HepG2 (cell line): Measurements from ENCODE around the gene CEBPA. TPM values are rescaled to one million over a fixed set of nuclear protein-coding genes. Genes with fewer than 3 reads are reported as not detected.
A peak's percentile ranks its signal among the peaks of the same experiment; 100 is the strongest.

Experiments used
- ATAC-seq: fragments of 200-7000 bp; cut with Tn5 transposase; 3 replicates; pipeline ENCODE4 v1.9.1; 2020; ENCODE audit warnings: mild to moderate bottlenecking, moderate library complexity
- BruUV-seq: library from RNA; stranded (reverse); fragments of 400-500 nt; replicated peaks from 2 replicates; lab custom pipeline; 2021; lab: Mats Ljungman, UMichigan
- CTCF ChIA-PET: fragments of 300-600 bp; formaldehyde crosslinking; extraction: SDS; loops from one replicate; lab custom pipeline; 2021; ENCODE audit warnings: low total read pairs, inconsistent platforms, low intra/inter-chr PET ratio; lab: Yijun Ruan, JAX
- POLR2A ChIA-PET: fragments of 350-600 bp; sonication (Branson Sonifier 250); formaldehyde crosslinking; loops from one replicate; lab custom pipeline; 2020; ENCODE audit warnings: antibody characterized with exemption, inconsistent platforms; lab: Yijun Ruan, JAX
- DNase-seq: peaks from one replicate; pipeline ENCODE4 v3.0.0-alpha.2; 2015; ENCODE audit warnings: low spot score
- FAIRE-seq: peaks from 3 replicates; lab custom pipeline; 2011; peaks lifted over from hg19 to GRCh38; lab: Jason Lieb, UNC
- H2AFZ ChIP-seq: one replicate; pipeline ENCODE4 v1.6.1; 2011; ENCODE audit warnings: low read length, inconsistent platforms
- H3K27ac ChIP-seq: fragments of 300-600 bp; 3 replicates; pipeline ENCODE4 v1.8.0; 2011; ENCODE audit warnings: mixed run types, mild to moderate bottlenecking, mixed read lengths, low read length, inconsistent platforms; ENCODE audit not compliant: insufficient read depth; ENCODE audit errors: extremely low read length
- H3K27me3 ChIP-seq, 2 experiments: fragments of 200-600 bp in 1 of 2; 2 replicates in 1 of 2; 3 replicates in 1 of 2; pipeline versions ENCODE4 v1.6.0 to v1.8.0; 2011; ENCODE audit warnings: low read length in 2 of 2, mild to moderate bottlenecking in 2 of 2, moderate library complexity in 2 of 2, inconsistent platforms in 1 of 2; ENCODE audit not compliant: insufficient read depth in 2 of 2, control insufficient read depth in 1 of 2
- H3K36me3 ChIP-seq, 2 experiments: fragments of 200-600 bp in 1 of 2; replicated peaks in 1 of 2; 2 replicates in 1 of 2; 3 replicates in 1 of 2; pipeline versions ENCODE4 v1.5.1 to v1.8.0; 2011; ENCODE audit warnings: low read length in 2 of 2, inconsistent platforms in 1 of 2; ENCODE audit not compliant: insufficient read depth in 2 of 2, control insufficient read depth in 1 of 2
- H3K4me1 ChIP-seq: 2 replicates; pipeline ENCODE4 v1.5.1; 2012; ENCODE audit warnings: low read length, inconsistent platforms; ENCODE audit not compliant: insufficient read depth
- H3K4me2 ChIP-seq: 2 replicates; pipeline ENCODE4 v1.6.0; 2011; ENCODE audit warnings: low read depth, low read length, inconsistent platforms
- H3K4me3 ChIP-seq, 3 experiments: fragments of 200-600 bp in 1 of 3; sonication (generic), shearing (Covaris generic) in 1 of 3; replicated peaks in 1 of 3; 2 replicates each; pipeline ENCODE4 v1.5.1; 2011 to 2016; ENCODE audit warnings: low read length in 3 of 3, inconsistent platforms in 2 of 3, low read depth in 2 of 3, mild to moderate bottlenecking in 2 of 3, control low read depth in 1 of 3, mixed read lengths in 1 of 3; ENCODE audit not compliant: insufficient read depth in 1 of 3
- H3K79me2 ChIP-seq: one replicate; pipeline ENCODE4 v1.6.1; 2011; ENCODE audit warnings: low read length, inconsistent platforms; ENCODE audit not compliant: insufficient read depth
- H3K9ac ChIP-seq: 2 replicates; pipeline ENCODE4 v1.6.0; 2011; ENCODE audit warnings: mild to moderate bottlenecking, low read depth, low read length, inconsistent platforms; ENCODE audit not compliant: insufficient read depth
- H3K9me3 ChIP-seq: 2 replicates; pipeline ENCODE4 v1.5.1; 2012; ENCODE audit warnings: mild to moderate bottlenecking, low read length
- H4K20me1 ChIP-seq: 2 replicates; pipeline ENCODE4 v1.6.0; 2011; ENCODE audit warnings: inconsistent platforms, mild to moderate bottlenecking, low read length, moderate library complexity; ENCODE audit not compliant: insufficient read depth
- ATF7-NPFF ChIP-seq: sonication (generic); formaldehyde crosslinking; IDR thresholded peaks from 2 replicates; pipeline ENCODE4 v1.8.1; 2023; ENCODE audit warnings: mild to moderate bottlenecking, low read depth, missing genetic modification reagents, moderate library complexity
- BCL6 ChIP-seq: IDR thresholded peaks from 2 replicates; pipeline ENCODE4 v1.6.1; 2016; ENCODE audit warnings: missing genetic modification reagents, missing compliant biosample characterization
- BRF2 ChIP-seq: sonication (generic); formaldehyde crosslinking; IDR thresholded peaks from 2 replicates; pipeline ENCODE4 v1.8.1; 2022; ENCODE audit warnings: mild to moderate bottlenecking, missing genetic modification reagents
- ELF3 ChIP-seq: IDR thresholded peaks from 2 replicates; pipeline ENCODE4 v1.6.1; 2016; ENCODE audit warnings: missing genetic modification reagents, missing compliant biosample characterization
- MBNL3 ChIP-seq: fragments of 250-450 bp; sonication (Bioruptor Pico); conservative IDR thresholded peaks from 2 replicates; pipeline ENCODE4 v1.8.0; 2022; ENCODE audit warnings: mild to moderate bottlenecking, inconsistent platforms
- MYC ChIP-seq: sonication (generic); formaldehyde crosslinking; IDR thresholded peaks from 2 replicates; pipeline ENCODE4 v1.9.0; 2021; ENCODE audit warnings: missing genetic modification reagents, borderline replicate concordance
- PHB2 ChIP-seq: fragments of 450-650 bp; IDR thresholded peaks from 2 replicates; pipeline ENCODE4 v1.6.1; 2018; ENCODE audit not compliant: partially characterized antibody
- RBFOX2 ChIP-seq: fragments of 200-400 bp; formaldehyde crosslinking; IDR thresholded peaks from 2 replicates; pipeline ENCODE4 v1.6.1; 2017; ENCODE audit warnings: low read depth, mild to moderate bottlenecking, low read length
- SMARCE1 ChIP-seq: fragments of 450-650 bp; IDR thresholded peaks from 2 replicates; pipeline ENCODE4 v1.6.1; 2017; ENCODE audit warnings: borderline replicate concordance
- SP1 ChIP-seq, 2 experiments: fragments of 450-650 bp in 1 of 2; sonication (generic) in 1 of 2; formaldehyde crosslinking in 1 of 2; IDR thresholded peaks; 2 replicates each; pipeline versions ENCODE4 v1.4.0 to v1.6.1; 2016 to 2020; ENCODE audit warnings: missing genetic modification reagents in 1 of 2
- TBL1XR1 ChIP-seq: fragments of 150-350 bp; IDR thresholded peaks from 2 replicates; pipeline ENCODE4 v1.6.1; 2014; ENCODE audit warnings: borderline replicate concordance, low read length; ENCODE audit not compliant: partially characterized antibody
- TCF7L2 ChIP-seq: IDR thresholded peaks from 2 replicates; pipeline ENCODE4 v1.6.1; 2011; ENCODE audit warnings: mild to moderate bottlenecking, low read depth, low read length, moderate library complexity
- ZC3H13 ChIP-seq: sonication (generic); formaldehyde crosslinking; IDR thresholded peaks from 2 replicates; pipeline ENCODE4 v1.8.1; 2023; ENCODE audit warnings: mild to moderate bottlenecking, missing genetic modification reagents, moderate library complexity
- ZHX1 ChIP-seq: sonication (generic); formaldehyde crosslinking; IDR thresholded peaks from 2 replicates; pipeline ENCODE4 v1.8.1; 2022; ENCODE audit warnings: low read depth, mild to moderate bottlenecking, missing genetic modification reagents
- ZNF768 ChIP-seq: sonication (generic); formaldehyde crosslinking; IDR thresholded peaks from 2 replicates; pipeline ENCODE4 v1.4.0; 2020; ENCODE audit warnings: missing genetic modification reagents
- WGBS: methylation state at CpG from one replicate; pipeline ENCODE4 v1.1.6; 2017; ENCODE audit warnings: low lambda C conversion rate; 5-methylcytosine and 5-hydroxymethylcytosine counted together
- in situ Hi-C: cut with HindIII; loops from 2 replicates; pipeline ENCODE4 v1.10.0; 2017; ENCODE audit warnings: low pct_unique_long_range_greater_than_20kb; ENCODE audit not compliant: extremely low pct_ligation_motif_present
- intact Hi-C: fragments of 100-400 bp; cut with micrococcal nuclease; formaldehyde crosslinking; loops from one replicate; pipeline ENCODE4 v1.10.0; 2022; ENCODE audit not compliant: unreplicated experiment
- polyA plus RNA-seq, 8 experiments: library from polyadenylated mRNA; depleted of rRNA in 3 of 8; stranded (reverse) in 7 of 8; unstranded in 1 of 8; fragments of >200 nt; fragmentation: Illumina TruSeq in 4 of 8; extraction: Trizol in 4 of 8; gene quantifications; 2 replicates each; pipeline versions ENCODE4 v1.2.1 to v1.2.3, GENCODE V29; 2011 to 2016; ENCODE audit warnings: low read depth in 4 of 8, missing spikeins in 1 of 8, mixed read lengths in 1 of 8; ENCODE audit not compliant: insufficient read depth in 1 of 8
- total RNA-seq, 5 experiments: library from RNA; depleted of rRNA; stranded (reverse); fragments of >200 nt; fragmentation: Illumina TruSeq; extraction: Trizol; gene quantifications; 2 replicates each; pipeline ENCODE4 v1.2.3, GENCODE V29; 2016; ENCODE audit warnings: low read depth in 1 of 5
- TF ChIP-seq, protein P1 (sequence below): sonication (generic); formaldehyde crosslinking; IDR thresholded peaks from 2 replicates; pipeline ENCODE4 v1.4.0; 2020; ENCODE audit warnings: missing genetic modification reagents

Gene CEBPA
- total and polyA plus RNA-seq, 2 of the 13 experiments (the other 11 are each of a cell fraction or from before 2014, with no cell fraction given), result 24.8 to 103 TPM

DNA sequence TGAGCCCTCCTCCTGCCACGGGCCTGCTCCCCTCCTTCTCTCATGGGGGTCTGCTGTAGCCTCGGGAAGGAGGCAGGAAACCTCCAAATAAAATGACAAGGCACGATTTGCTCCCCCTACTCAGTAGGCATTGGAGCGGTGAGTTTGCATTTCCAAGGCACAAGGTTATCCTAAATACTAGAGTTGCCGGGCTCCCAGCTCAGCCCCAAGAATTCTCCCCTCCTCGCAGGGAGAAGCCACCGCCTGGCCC, 1.5 kb downstream of the CEBPA start:
- ChIA-PET POLR2A (interaction anchor here (0.9 to 15.1 kb wide), 15 partner anchors 9 to 103 kb away, joined by 3 to 380 read pairs (median 17); partner anchors contain the start of gene CEBPG), CTCF (no interaction called here)
- no peak for DNase-seq
- peak overlapping the region; percentile 81 for H3K9ac ChIP-seq
- no peaks in the 10 kb centered on the region for H3K9me3 ChIP-seq
- peak overlapping the region; percentile 94 for H3K4me2 ChIP-seq
- peaks cover 21% of the 10 kb centered on the region; the same call in 1 of the 2 replicates for H4K20me1 ChIP-seq
- intact Hi-C loops (loop anchor here (5.0 kb wide), 1 partner anchor 91 kb away; no protein-coding TSS in a partner anchor), in situ Hi-C loops (loop anchor here (5.0 kb wide), 2 partner anchors 64 to 101 kb away; no protein-coding TSS in a partner anchor)
- H3K36me3 ChIP-seq, result no peaks in the 10 kb centered on the region; a peak in 1 of 5 replicates
- BruUV-seq, result no TSS peak
- H3K4me1 ChIP-seq, result peaks cover 61% of the 10 kb centered on the region
- FAIRE-seq, result no peak
- ATAC-seq, result no peak
- no CpG with 5 or more reads among the region's 7 CpGs for WGBS
- peak overlapping the region; percentile 78 to 89 (median 87) for H3K4me3 ChIP-seq
- H3K27ac ChIP-seq, result peak overlapping the region; percentile 62
- no peak overlapping the region for H2AFZ ChIP-seq
- H3K79me2 ChIP-seq, result peaks cover 43% of the 10 kb centered on the region
- H3K27me3 ChIP-seq, result no peaks in the 10 kb centered on the region
- TF ChIP-seq MBNL3 (CRISPR knock-in tag) (no peak), ELF3 (no peak), TCF7L2 (no peak), BCL6 (CRISPR knock-in tag) (no peak), ATF7-NPFF (no peak), SP1 (IDR thresholded peaks at IDR 0.05) (no peak), SP1 (CRISPR knock-in tag; IDR thresholded peaks at IDR 0.05) (no peak), BRF2 (CRISPR knock-in tag) (no peak), ZNF768 (CRISPR knock-in tag) (no peak), TBL1XR1 (no peak), MYC (CRISPR knock-in tag) (no peak), SMARCE1 (no peak), ZC3H13 (CRISPR knock-in tag) (no peak), PHB2 (no peak), ZHX1 (CRISPR knock-in tag) (no peak), RBFOX2 (no peak)
- TF ChIP-seq, protein P1, sequence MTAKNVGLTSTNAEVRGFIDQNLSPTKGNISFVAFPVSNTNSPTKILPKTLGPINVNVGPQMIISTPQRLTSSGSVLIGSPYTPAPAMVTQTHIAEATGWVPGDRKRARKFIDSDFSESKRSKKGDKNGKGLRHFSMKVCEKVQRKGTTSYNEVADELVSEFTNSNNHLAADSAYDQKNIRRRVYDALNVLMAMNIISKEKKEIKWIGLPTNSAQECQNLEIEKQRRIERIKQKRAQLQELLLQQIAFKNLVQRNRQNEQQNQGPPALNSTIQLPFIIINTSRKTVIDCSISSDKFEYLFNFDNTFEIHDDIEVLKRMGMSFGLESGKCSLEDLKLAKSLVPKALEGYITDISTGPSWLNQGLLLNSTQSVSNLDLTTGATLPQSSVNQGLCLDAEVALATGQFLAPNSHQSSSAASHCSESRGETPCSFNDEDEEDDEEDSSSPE (CRISPR knock-in tag), result 0 out of 2 replicates have a peak, but pooled peaks have one; percentile 1
